OCI-LY1 (cell line): ENCODE results near the gene UBR3.

Source experiments
- H2AFZ ChIP-seq: fragments of 200-600 bp; sonication (generic), shearing (Covaris generic); 2 replicates; pipeline ENCODE4 v1.6.0; 2014; ENCODE audit warnings: antibody characterized with exemption, mild to moderate bottlenecking, low read length
- H3F3A ChIP-seq: fragments of 200-600 bp; sonication (generic), shearing (Covaris generic); 2 replicates; pipeline ENCODE4 v1.6.0; 2014; ENCODE audit warnings: mild to moderate bottlenecking, antibody characterized with exemption, low read length, moderate library complexity; ENCODE audit not compliant: insufficient read depth
- H3K27ac ChIP-seq: fragments of 200-600 bp; sonication (generic); 2 replicates; pipeline ENCODE4 v1.5.1; 2014; ENCODE audit warnings: low read length, mixed run types, mild to moderate bottlenecking, low read depth; ENCODE audit not compliant: poor library complexity, severe bottlenecking
- H3K27me3 ChIP-seq: fragments of 200-600 bp; sonication (generic); 2 replicates; pipeline ENCODE4 v1.6.0; 2014; ENCODE audit warnings: antibody characterized with exemption, mild to moderate bottlenecking, low read length, moderate library complexity; ENCODE audit not compliant: insufficient read depth
- H3K36me3 ChIP-seq: fragments of 200-600 bp; sonication (generic); 2 replicates; pipeline ENCODE4 v1.6.1; 2014; ENCODE audit warnings: mild to moderate bottlenecking, antibody characterized with exemption, low read length, moderate library complexity, mixed read lengths; ENCODE audit not compliant: insufficient read depth
- H3K4me1 ChIP-seq: fragments of 200-600 bp; sonication (generic); 2 replicates; pipeline ENCODE4 v1.5.1; 2014; ENCODE audit warnings: mild to moderate bottlenecking, low read length, moderate library complexity; ENCODE audit not compliant: insufficient read depth, severe bottlenecking
- H3K4me2 ChIP-seq: fragments of 200-600 bp; sonication (generic), shearing (Covaris generic); 2 replicates; pipeline ENCODE4 v1.6.1; 2014; ENCODE audit warnings: low read length
- H3K4me3 ChIP-seq: fragments of 200-600 bp; sonication (generic); 2 replicates; pipeline ENCODE4 v1.5.1; 2014; ENCODE audit warnings: low read length, low read depth, mild to moderate bottlenecking, mixed read lengths; ENCODE audit not compliant: poor library complexity, severe bottlenecking
- H3K79me2 ChIP-seq: fragments of 200-600 bp; shearing (Covaris generic); 2 replicates; pipeline ENCODE4 v1.6.1; 2016; ENCODE audit warnings: mixed run types, low read length, mixed read lengths; ENCODE audit not compliant: insufficient read depth
- H3K9ac ChIP-seq: fragments of 200-600 bp; sonication (generic), shearing (Covaris generic); 2 replicates; pipeline ENCODE4 v1.6.1; 2014; ENCODE audit warnings: mild to moderate bottlenecking, low read length, mixed read lengths
- H3K9me2 ChIP-seq: fragments of 200-600 bp; sonication (generic), shearing (Covaris generic); 2 replicates; pipeline ENCODE4 v1.6.1; 2014; ENCODE audit warnings: low read depth, mild to moderate bottlenecking, low read length, mixed read lengths
- H3K9me3 ChIP-seq: fragments of 200-600 bp; shearing (Covaris generic); 2 replicates; pipeline ENCODE4 v1.6.1; 2014; ENCODE audit warnings: low read length, mixed read lengths
- H4K20me1 ChIP-seq: fragments of 200-600 bp; sonication (generic), shearing (Covaris generic); 2 replicates; pipeline ENCODE4 v1.6.0; 2016; ENCODE audit warnings: mild to moderate bottlenecking, low read length; ENCODE audit not compliant: insufficient read depth
- EZH2 ChIP-seq: fragments of 200-600 bp; sonication (generic), shearing (Covaris generic); IDR thresholded peaks from 2 replicates; pipeline ENCODE4 v1.8.0; 2017; ENCODE audit warnings: borderline replicate concordance, mixed run types, mild to moderate bottlenecking, antibody characterized with exemption, low read length, moderate library complexity, mixed read lengths
- TF ChIP-seq, protein P1 (sequence below): fragments of 200-600 bp; sonication (generic), shearing (Covaris generic); IDR thresholded peaks from 2 replicates; pipeline ENCODE4 v1.5.1; 2017; ENCODE audit warnings: mild to moderate bottlenecking, antibody characterized with exemption, low read length, moderate library complexity, mixed read lengths

Gene UBR3

DNA sequence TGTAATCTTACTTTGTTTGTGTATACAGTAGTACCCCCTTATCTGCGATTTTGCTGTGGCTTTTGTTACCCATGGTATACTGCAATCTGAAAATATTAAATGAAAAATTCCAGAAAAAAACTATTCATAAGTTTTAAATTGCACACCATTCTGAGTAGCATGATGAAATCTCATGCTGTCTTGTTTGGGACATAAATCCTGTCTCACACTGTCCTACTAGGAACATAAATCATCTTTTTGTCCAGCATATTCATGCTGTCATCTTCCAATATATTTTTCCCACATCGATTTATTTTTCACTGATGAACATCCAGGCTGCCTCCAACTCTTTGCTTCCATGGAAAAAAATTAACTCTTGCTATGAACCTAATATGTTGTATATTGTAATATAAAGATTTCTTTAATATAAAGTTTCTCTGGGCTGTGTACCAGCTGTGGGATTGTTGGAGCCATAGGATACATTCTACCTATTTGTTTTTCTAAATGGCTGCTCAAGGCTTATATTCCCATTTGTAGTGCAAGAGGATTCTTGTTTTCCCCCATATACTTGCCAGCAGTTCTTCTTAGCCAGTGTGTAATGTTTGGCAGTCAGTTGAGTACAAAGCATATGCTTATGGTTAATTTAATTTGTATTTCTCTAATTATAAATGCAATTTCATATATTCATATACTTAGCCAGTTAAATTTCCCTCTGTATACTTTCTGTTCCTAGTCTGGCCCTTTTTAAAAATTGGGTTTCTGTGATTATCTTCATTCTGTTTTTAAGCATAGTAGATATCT, 236.4 kb downstream of the UBR3 start:
- H3K4me1 ChIP-seq, result no peaks in the 10 kb centered on the region
- no peak overlapping the region for H2AFZ ChIP-seq
- no peak overlapping the region for H3K4me2 ChIP-seq
- H3K27ac ChIP-seq, result no peak overlapping the region
- H3K36me3 ChIP-seq, result peaks cover 15% of the 10 kb centered on the region; the same call in 1 of the 2 replicates
- TF ChIP-seq, protein P1, sequence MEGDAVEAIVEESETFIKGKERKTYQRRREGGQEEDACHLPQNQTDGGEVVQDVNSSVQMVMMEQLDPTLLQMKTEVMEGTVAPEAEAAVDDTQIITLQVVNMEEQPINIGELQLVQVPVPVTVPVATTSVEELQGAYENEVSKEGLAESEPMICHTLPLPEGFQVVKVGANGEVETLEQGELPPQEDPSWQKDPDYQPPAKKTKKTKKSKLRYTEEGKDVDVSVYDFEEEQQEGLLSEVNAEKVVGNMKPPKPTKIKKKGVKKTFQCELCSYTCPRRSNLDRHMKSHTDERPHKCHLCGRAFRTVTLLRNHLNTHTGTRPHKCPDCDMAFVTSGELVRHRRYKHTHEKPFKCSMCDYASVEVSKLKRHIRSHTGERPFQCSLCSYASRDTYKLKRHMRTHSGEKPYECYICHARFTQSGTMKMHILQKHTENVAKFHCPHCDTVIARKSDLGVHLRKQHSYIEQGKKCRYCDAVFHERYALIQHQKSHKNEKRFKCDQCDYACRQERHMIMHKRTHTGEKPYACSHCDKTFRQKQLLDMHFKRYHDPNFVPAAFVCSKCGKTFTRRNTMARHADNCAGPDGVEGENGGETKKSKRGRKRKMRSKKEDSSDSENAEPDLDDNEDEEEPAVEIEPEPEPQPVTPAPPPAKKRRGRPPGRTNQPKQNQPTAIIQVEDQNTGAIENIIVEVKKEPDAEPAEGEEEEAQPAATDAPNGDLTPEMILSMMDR, result no peak
- no peak for TF ChIP-seq EZH2
- H3K9me3 ChIP-seq, result no peaks in the 10 kb centered on the region
- no peaks in the 10 kb centered on the region for H3K27me3 ChIP-seq
- no peaks in the 10 kb centered on the region; the same call in 1 of the 2 replicates for H3F3A ChIP-seq
- H3K79me2 ChIP-seq, result no peaks in the 10 kb centered on the region
- H4K20me1 ChIP-seq, result no peaks in the 10 kb centered on the region
- H3K9ac ChIP-seq, result no peak overlapping the region
- no peaks in the 10 kb centered on the region; the same call in 1 of the 2 replicates for H3K9me2 ChIP-seq
- H3K4me3 ChIP-seq, result no peak overlapping the region

DNA sequence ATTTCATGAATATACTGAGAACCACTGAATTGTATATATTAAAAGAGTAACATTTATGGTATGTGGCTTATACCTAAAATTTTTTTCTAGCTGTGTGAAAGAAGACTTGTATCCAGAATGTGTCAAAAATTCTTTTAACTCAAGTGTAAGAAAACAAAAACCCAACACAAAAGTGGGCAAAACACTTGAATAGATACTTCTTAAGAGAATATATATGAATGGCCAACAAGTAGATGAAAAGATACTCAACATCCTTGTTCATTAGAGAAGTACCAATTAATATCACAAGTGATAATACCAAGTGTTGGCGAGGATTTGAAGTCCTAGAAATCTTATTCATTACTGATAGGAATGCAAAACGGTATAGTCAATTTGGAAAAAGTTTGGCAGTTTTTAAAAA, 243.5 kb downstream of the UBR3 start:
- Histone ChIP-seq H3K27ac (no peak overlapping the region), H3K9me3 (peaks cover 12% of the 10 kb centered on the region; the same call in 1 of the 2 replicates), H3K4me2 (no peak overlapping the region), H3K4me1 (peaks cover 3% of the 10 kb centered on the region), H3K9me2 (no peaks in the 10 kb centered on the region), H3K36me3 (peaks cover 22% of the 10 kb centered on the region), H3K9ac (no peak overlapping the region), H3K79me2 (no peaks in the 10 kb centered on the region), H3F3A (no peaks in the 10 kb centered on the region), H3K27me3 (no peaks in the 10 kb centered on the region), H2AFZ (no peak overlapping the region), H3K4me3 (no peak overlapping the region), H4K20me1 (no peaks in the 10 kb centered on the region)
- TF ChIP-seq, protein P1, result no peak
- no peak for TF ChIP-seq EZH2

DNA sequence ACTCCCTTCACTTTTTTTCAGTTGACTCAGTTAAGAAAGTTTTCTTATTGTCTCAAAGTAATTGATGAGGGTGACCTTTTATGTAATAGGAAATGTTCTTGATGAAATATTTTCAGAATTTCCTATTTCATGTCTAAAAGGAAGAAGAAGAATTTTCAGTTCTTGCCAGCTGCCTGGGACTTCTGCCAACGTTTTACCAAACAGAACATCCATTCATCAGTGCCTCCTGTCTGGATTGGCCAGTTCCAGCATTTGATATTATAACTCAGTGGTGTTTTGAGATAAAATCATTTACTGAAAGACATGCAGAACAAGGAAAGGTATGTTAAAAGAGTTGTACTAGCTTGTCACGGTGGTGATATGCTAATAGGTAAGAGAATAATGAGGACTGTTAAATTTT, 246.0 kb downstream of the UBR3 start:
- Histone ChIP-seq H3K4me1 (peaks cover 11% of the 10 kb centered on the region), H3K9ac (no peak overlapping the region), H3K9me2 (no peaks in the 10 kb centered on the region), H3K27ac (no peak overlapping the region), H3K36me3 (peaks cover 30% of the 10 kb centered on the region), H2AFZ (no peak overlapping the region), H3K4me3 (no peak overlapping the region), H4K20me1 (no peaks in the 10 kb centered on the region), H3F3A (no peaks in the 10 kb centered on the region), H3K9me3 (peaks cover 12% of the 10 kb centered on the region; the same call in 1 of the 2 replicates), H3K79me2 (no peaks in the 10 kb centered on the region), H3K27me3 (no peaks in the 10 kb centered on the region), H3K4me2 (no peak overlapping the region)
- no peak for TF ChIP-seq EZH2
- TF ChIP-seq, protein P1, result no peak
